GM12891 (cell line): ENCODE results near the gene FZD2.
A peak's percentile ranks its signal among the peaks of the same experiment; 100 is the strongest.
"Not testable (repeated sequence)": the region's sequence is repeated elsewhere in the genome, so short reads cannot be mapped to it uniquely, and the experiment has no call there.

Experiments
- DNase-seq: peaks from one replicate; pipeline ENCODE4 v3.0.0; 2011; ENCODE audit warnings: low spot score; ENCODE audit not compliant: insufficient read length
- FAIRE-seq: peaks from 2 replicates; lab custom pipeline; 2011; peaks lifted over from hg19 to GRCh38; lab: Jason Lieb, UNC
- PAX5 ChIP-seq: IDR thresholded peaks from 2 replicates; pipeline ENCODE4 v1.6.1; 2011; ENCODE audit warnings: low read length, moderate library complexity, mild to moderate bottlenecking; ENCODE audit not compliant: insufficient read depth, severe bottlenecking
- POLR2A ChIP-seq: IDR thresholded peaks from 2 replicates; pipeline ENCODE4 v1.6.1; 2011; ENCODE audit warnings: low read depth, low read length, control low read depth
- POLR2AphosphoS5 ChIP-seq: IDR thresholded peaks from 2 replicates; pipeline ENCODE4 v1.6.1; 2011; ENCODE audit warnings: low read depth, low read length, control low read depth
- POU2F2 ChIP-seq: IDR thresholded peaks from 2 replicates; pipeline ENCODE4 v1.6.1; 2011; ENCODE audit warnings: low read depth, mild to moderate bottlenecking, control low read depth, low read length, moderate library complexity
- SPI1 ChIP-seq: IDR thresholded peaks from 2 replicates; pipeline ENCODE4 v1.6.1; 2011; ENCODE audit warnings: low read depth, low read length, control low read depth
- TAF1 ChIP-seq: IDR thresholded peaks from 2 replicates; pipeline ENCODE4 v1.6.1; 2011; ENCODE audit warnings: low read depth, low read length, control low read depth

Gene FZD2

GRCh38 chr17:44578947-44579346, 21.7 kb downstream of the FZD2 start:
- FAIRE-seq (no peak), DNase-seq (no peak)
- no peak for TF ChIP-seq POLR2AphosphoS5
- TF ChIP-seq SPI1 = no peak
- TF ChIP-seq PAX5 = no peak
- TF ChIP-seq POLR2A = no peak

- DNase-seq (no peak), FAIRE-seq (no peak)
- TF ChIP-seq PAX5 (no peak), POU2F2 (no peak), SPI1 (no peak), POLR2A (no peak)
These were observed 24.6 kb downstream of the FZD2 start for GRCh38 chr17:44581868-44582267.

DNA sequence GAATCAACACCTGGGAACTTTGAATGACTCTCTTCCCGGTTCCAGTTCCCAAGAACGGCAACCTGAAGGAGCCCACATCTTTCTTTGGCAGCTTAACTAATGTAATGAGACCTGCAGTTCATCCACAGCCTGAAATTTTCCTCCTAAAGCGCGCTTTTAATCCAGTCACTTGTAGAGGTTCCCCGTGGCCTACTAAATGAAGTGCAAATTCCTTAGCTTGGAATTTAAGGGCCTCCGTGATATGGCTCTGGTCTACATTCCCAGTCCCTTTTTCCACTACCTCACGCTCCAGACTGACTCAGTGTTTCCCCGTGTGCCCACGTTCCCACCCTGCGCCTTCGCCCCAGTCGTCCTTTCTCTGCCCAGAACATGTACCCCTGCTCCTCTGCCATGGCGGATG, 27.2 kb downstream of the FZD2 start:
- FAIRE-seq = no peak
- DNase-seq = no peak
- TF ChIP-seq POLR2A = no peak
- TF ChIP-seq PAX5 = no peak
- TF ChIP-seq SPI1 = no peak

DNA sequence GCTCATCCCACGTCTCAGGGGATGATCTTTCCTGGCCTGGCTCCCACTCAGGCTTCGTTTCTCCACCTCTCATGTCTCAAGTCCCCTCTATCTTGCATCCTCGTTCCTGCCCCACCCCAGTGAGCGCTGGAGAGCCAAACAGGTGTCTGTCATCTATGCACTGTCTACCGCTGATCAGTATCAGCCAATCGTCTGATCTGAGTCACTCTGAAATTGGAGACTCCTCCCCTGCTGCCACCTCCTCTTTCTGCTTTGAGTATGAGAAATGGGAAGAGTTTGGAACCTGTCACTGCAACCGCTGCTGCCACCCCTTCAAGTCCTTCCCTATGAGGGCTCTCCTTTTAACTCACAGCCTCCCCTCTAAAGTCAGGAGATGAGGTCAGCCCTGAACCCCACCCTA, 28.0 kb downstream of the FZD2 start:
- DNase-seq = no peak
- TF ChIP-seq POLR2AphosphoS5 (no peak), SPI1 (no peak), TAF1 (no peak), POLR2A (no peak), PAX5 (no peak), POU2F2 (no peak)
- FAIRE-seq = no peak

- no peak for TF ChIP-seq TAF1
- DNase-seq = no peak
- no peak for FAIRE-seq
These were observed 30.1 kb downstream of the FZD2 start for GRCh38 chr17:44587339-44587738.

GRCh38 chr17:44589316-44590071, 32.2 kb downstream of the FZD2 start:
- DNase-seq (no peak), FAIRE-seq (no peak)
- TF ChIP-seq SPI1 (no peak), POU2F2 (no peak), POLR2A (no peak), POLR2AphosphoS5 (no peak), TAF1 (no peak), PAX5 (no peak)

DNA sequence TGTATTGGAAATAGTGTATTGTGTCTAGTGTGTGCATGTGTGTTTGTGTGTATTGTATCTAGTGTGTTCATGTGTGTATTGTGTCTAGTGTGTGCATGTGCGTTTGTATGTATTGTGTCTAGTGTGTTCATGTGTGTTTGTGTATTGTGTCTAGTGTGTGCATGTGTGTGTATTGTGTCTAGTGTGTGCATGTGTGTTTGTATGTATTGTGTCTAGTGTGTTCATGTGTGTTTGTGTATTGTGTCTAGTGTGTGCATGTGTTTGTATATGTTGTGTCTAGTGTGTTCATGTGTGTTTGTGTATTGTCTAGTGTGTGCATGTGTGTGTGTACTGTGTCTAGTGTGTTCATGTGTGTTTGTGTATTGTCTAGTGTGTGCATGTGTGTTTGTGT, 32.8 kb downstream of the FZD2 start:
- not testable (repeated sequence) for FAIRE-seq, DNase-seq

GRCh38 chr17:44590762-44591161, 33.5 kb downstream of the FZD2 start:
- not testable (repeated sequence) for DNase-seq
- peak; percentile 69 for FAIRE-seq

GRCh38 chr17:44591206-44591605, 33.9 kb downstream of the FZD2 start:
- FAIRE-seq (no peak), DNase-seq (no peak)
- TF ChIP-seq POLR2AphosphoS5 (no peak), POLR2A (no peak), SPI1 (no peak), POU2F2 (no peak), PAX5 (no peak), TAF1 (no peak)

GRCh38 chr17:44593156-44593555, 35.9 kb downstream of the FZD2 start:
- no peak for TF ChIP-seq TAF1
- TF ChIP-seq SPI1 = no peak
- DNase-seq (no peak), FAIRE-seq (no peak)

DNA sequence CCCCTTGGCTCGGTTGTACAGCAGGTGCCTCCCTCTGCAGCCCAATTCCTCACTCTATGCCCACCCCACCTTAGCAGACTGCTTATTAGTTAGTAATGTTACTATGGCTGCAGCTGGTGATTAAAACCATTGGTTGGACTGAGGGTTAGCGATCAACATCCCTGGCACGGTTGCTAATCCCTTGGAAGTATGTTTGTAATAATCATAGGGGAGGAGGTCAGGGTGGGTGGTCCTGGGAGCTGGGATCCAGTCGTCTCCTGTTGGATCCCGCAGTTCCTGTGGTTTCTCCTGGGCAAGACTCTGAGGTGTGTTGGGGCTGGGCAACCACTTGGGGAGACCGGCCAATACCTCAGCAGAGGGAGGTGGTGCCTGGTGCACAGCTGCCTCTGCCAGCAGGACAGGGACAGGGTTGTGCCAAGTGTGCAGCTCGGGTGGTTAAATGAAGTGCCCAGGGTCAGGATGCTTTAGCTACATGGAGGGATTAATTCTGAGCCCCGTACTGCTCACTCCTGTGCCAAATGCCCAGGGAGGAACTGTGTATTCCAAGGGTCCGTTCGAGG, 38.0 kb downstream of the FZD2 start:
- FAIRE-seq (no peak), DNase-seq (no peak)
- TF ChIP-seq SPI1 (no peak), POLR2AphosphoS5 (no peak), POLR2A (no peak), TAF1 (no peak), PAX5 (no peak), POU2F2 (no peak)
